ENCODE data around the gene GDF2. TPM values are rescaled to one million over a fixed set of nuclear protein-coding genes. Genes with fewer than 3 reads are reported as not detected.
A peak's percentile ranks its signal among the peaks of the same experiment; 100 is the strongest.

The GDF2 gene
- total RNA-seq, 1 donor from 2014 or later, result 0.21 TPM

DNA sequence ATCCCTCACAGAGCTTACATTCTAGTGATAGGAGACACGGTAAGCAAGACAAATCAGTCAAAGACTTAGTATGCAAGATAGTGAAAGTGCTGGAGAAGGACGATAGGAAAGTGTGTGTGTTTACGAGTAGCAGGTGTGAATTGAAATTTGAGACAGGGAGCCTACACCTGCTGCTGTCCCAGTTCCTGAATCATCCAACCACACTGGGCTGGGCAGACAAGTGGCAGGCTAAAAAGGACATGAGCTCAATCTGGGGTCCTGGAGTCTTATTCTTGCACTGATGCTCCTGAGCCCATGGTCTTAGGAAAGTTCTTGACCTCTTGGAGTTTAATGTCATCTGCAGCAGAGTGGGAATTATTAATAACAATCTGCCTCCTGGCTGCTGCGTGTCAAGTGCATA lies 42.1 kb downstream of the GDF2 start:
- Histone ChIP-seq H3K27ac (no peak overlapping the region), H3K4me1 (no peaks in the 10 kb centered on the region), H3K27me3 (no peaks in the 10 kb centered on the region), H3K36me3 (no peaks in the 10 kb centered on the region), H3K4me3 (no peak overlapping the region), H3K9me3 (no peaks in the 10 kb centered on the region)
- TF ChIP-seq, protein P1, sequence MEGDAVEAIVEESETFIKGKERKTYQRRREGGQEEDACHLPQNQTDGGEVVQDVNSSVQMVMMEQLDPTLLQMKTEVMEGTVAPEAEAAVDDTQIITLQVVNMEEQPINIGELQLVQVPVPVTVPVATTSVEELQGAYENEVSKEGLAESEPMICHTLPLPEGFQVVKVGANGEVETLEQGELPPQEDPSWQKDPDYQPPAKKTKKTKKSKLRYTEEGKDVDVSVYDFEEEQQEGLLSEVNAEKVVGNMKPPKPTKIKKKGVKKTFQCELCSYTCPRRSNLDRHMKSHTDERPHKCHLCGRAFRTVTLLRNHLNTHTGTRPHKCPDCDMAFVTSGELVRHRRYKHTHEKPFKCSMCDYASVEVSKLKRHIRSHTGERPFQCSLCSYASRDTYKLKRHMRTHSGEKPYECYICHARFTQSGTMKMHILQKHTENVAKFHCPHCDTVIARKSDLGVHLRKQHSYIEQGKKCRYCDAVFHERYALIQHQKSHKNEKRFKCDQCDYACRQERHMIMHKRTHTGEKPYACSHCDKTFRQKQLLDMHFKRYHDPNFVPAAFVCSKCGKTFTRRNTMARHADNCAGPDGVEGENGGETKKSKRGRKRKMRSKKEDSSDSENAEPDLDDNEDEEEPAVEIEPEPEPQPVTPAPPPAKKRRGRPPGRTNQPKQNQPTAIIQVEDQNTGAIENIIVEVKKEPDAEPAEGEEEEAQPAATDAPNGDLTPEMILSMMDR (IDR thresholded peaks at IDR 0.05), result no peak
- no peak for DNase-seq (ENCODE audit: low spot score in 2 of 2)
- intact Hi-C loops (cut with DNase I), result no loop called here

GRCh38 chr10:47364911-47365310 lies 42.7 kb downstream of the GDF2 start:
- Histone ChIP-seq H3K9me3 (no peaks in the 10 kb centered on the region), H3K27me3 (no peaks in the 10 kb centered on the region), H3K36me3 (no peaks in the 10 kb centered on the region), H3K27ac (no peak overlapping the region), H3K4me1 (no peaks in the 10 kb centered on the region), H3K4me3 (no peak overlapping the region)
- TF ChIP-seq, protein P1 (IDR thresholded peaks at IDR 0.05), result no peak
- DNase-seq (ENCODE audit: low spot score in 2 of 2), result peak in 1 of 2 donors; percentile 22
- intact Hi-C loops (cut with DNase I), result no loop called here

DNA sequence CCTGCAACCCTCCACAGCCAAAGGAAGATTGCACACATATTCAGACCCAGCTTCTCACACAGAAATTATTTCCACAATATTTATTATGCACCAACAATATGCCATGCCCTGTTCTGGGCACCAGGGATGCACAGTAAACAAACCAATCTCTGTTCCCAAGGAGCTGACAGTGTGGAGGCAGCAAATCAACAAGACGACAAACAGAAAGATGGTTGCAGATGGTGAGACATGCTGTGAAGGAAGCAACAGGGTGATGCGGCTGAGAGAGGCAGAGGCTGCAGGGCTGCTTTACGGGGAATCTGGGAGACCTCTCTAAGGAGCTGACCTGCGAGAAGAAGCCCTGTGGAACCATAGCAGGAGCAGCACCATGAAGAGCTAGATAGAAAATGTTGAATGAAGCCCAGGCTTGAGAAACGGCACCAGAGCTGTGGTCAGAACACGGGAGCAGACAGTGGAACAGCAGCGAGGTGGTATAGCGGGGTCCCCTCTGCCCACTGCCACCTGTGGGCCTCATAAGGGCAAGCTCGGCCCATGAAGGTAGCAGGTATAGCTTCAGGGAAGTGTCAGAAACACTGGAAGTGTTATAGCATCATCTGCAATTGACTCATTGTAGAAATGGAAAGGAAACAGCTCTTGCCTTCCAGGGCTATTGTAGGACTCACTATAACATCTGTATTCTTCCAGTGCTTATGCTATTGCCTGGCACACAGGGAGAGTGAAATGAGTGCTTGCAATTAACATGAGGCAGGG lies 43.4 kb downstream of the GDF2 start:
- DNase-seq (ENCODE audit: low spot score in 2 of 2), result peak in 1 of 2 donors; percentile 25
- Histone ChIP-seq H3K27ac (no peak overlapping the region), H3K4me3 (no peak overlapping the region), H3K9me3 (no peaks in the 10 kb centered on the region), H3K36me3 (no peaks in the 10 kb centered on the region), H3K4me1 (no peaks in the 10 kb centered on the region), H3K27me3 (no peaks in the 10 kb centered on the region)
- TF ChIP-seq, protein P1 (IDR thresholded peaks at IDR 0.05), result no peak
- intact Hi-C loops (cut with DNase I), result no loop called here

GRCh38 chr10:47366181-47366631 lies 44.0 kb downstream of the GDF2 start:
- no peak overlapping the region for H3K4me3 ChIP-seq
- no peaks in the 10 kb centered on the region for H3K27me3 ChIP-seq
- TF ChIP-seq, protein P1 (IDR thresholded peaks at IDR 0.05), result no peak
- no peak for DNase-seq (ENCODE audit: low spot score in 2 of 2)
- H3K9me3 ChIP-seq, result no peaks in the 10 kb centered on the region
- H3K36me3 ChIP-seq, result no peaks in the 10 kb centered on the region
- H3K27ac ChIP-seq, result no peak overlapping the region
- no peaks in the 10 kb centered on the region for H3K4me1 ChIP-seq
- intact Hi-C loops (cut with DNase I), result no loop called here

GRCh38 chr10:47366731-47367460 lies 44.6 kb downstream of the GDF2 start:
- H3K36me3 ChIP-seq, result no peaks in the 10 kb centered on the region
- H3K27me3 ChIP-seq, result no peaks in the 10 kb centered on the region
- H3K27ac ChIP-seq, result no peak overlapping the region
- no peaks in the 10 kb centered on the region for H3K4me1 ChIP-seq
- no peaks in the 10 kb centered on the region for H3K9me3 ChIP-seq
- no peak overlapping the region for H3K4me3 ChIP-seq
- DNase-seq (ENCODE audit: low spot score in 2 of 2), result no peak
- intact Hi-C loops (cut with DNase I), result no loop called here
- TF ChIP-seq, protein P1 (IDR thresholded peaks at IDR 0.05), result no peak

Data from ascending aorta (tissue), 2 donors.